KG1 (cell line): ENCODE results near the gene XPOT.

Source experiments
- DNase-seq: peaks from one replicate; lab custom pipeline; 2025; lab: John Stamatoyannopoulos, UW

The XPOT gene

DNA sequence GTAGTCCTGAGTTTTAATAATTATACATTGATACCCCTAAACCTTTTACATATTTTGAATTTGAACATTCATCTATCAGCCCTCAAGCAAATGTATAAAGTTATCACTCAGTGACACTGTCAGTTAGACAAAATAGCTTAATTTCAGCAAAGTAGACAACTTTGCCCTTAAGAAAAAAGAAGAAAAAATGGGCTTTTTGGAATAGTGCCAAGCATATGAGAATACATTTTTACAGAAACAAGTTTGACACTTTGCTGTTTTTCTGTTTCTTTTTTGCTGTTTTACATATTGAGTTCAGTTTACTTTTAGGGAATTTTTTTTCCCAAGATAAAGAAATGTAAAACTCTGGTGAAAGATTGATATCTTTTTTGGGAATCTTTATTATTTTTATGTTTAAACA, 62.0 kb downstream of the XPOT start:
- no peak for DNase-seq

DNA sequence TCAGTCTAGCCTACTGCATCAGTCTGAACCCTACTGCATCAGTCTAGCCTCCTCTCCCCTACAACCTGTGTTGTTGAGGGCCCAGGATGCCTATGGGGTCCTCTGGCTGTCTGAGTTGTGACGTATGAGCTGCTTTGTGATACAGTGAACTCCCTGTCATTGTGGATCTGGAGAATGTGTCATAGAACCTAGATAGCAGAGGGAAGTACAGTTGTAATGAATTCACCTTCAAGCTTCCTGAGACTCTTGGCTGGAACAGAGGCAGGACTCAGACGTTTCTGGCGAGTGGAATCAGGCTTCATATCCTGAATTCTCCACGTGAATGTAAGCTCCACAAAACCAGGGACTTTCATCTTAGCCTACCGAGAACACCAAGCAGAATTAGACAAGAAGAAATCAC, 64.8 kb downstream of the XPOT start:
- DNase-seq, result no peak

DNA sequence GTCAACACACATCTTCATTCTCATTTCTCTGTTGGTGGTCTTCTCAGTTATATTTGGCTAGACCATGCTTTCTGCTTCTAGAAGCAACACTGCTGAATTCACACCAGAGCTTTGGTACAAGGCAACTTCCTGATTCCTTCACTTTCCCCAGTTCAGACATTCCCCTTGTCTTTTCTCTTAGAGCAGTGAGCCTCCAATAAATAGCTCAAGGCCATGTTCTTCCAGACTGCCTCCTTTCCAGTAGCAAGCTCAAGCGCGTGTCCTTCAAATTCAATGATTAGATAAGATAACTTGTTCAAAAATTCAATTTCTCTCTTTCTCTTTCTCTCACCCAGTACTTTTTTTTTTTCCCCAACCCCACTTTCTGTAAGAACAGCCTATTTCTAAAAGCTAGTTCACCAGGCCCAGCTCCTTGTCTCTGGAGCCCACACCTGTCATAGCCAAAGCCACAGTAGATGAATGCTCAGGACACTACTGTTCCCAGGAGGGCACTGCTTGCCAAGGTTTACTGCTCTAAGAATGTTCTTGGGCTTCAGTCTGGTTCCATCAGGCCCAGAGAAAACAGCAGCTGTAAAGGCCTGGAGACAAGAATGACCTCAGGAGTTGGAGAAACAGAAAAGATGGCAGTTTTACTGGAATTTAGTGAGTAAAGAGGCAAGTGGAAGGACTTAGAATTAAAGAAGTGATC, 65.4 kb downstream of the XPOT start:
- no peak for DNase-seq

- no peak for DNase-seq
Measured at GRCh38 chr12:64470495-64470894, 66.3 kb downstream of the XPOT start.

GRCh38 chr12:64473176-64473575, 69.0 kb downstream of the XPOT start:
- no peak for DNase-seq

- no peak for DNase-seq
Measured at GRCh38 chr12:64475518-64475917, 71.3 kb downstream of the XPOT start.

DNA sequence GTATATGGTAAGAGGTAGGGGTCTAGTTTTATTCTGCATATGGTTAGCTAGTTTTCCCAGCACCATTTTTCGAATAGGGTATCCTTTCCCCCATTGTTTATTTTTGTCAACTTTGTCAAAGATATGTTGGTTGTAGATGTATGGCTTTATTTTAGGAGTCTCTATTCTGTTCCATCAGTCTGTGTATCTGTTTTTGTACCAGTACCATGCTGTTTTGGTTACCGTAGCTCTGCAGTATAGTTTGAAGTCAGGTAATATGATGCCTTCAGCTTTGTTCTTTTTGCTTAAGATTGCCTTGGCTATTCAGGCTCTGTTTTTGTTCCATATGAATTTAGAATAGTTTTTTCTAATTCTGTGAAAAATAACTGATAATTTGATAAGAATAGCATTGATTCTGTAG, 72.7 kb downstream of the XPOT start:
- DNase-seq, result no peak

GRCh38 chr12:64478661-64479060, 74.5 kb downstream of the XPOT start:
- DNase-seq, result no peak

GRCh38 chr12:64480148-64480547, 76.0 kb downstream of the XPOT start:
- DNase-seq, result no peak

DNA sequence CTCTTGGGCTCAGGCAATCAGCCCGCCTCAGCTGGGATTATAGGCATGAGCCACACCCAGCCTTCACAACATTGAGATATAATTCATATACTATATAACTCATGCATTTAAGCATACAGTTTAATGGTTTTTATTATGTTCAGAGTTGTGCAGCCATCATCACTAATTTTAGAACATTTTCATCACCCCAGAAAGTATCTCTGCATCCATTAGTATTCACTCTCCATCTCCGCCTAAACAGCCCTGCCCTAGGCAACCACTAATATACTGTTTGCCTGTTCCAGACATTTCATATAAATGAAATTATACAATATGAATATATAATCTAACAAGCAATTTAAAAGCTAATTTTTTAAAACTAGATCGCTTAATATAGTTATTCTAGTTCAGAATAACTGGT, 82.5 kb downstream of the XPOT start:
- DNase-seq, result no peak

GRCh38 chr12:64491718-64492117, 87.5 kb downstream of the XPOT start:
- no peak for DNase-seq

DNA sequence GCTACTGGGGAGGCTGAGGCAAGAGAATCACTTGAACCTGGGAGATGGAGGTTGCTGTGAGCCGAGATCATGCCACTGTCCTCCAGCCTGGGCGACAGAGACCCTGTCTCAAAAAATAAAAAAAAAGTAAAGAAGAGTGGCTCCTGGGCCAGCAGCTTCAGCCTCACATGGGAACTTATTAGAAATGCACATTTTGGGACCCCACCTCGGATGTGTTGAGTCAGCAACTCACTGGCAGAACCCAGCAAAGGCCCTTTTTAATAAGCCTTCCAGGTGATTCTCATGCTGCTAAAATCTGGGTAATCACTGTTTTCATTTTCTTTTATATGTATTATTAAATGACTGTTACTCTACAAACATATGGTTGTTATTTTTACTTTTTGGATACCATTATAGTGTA, 89.3 kb downstream of the XPOT start:
- no peak for DNase-seq

GRCh38 chr12:64494998-64495729, 91.0 kb downstream of the XPOT start:
- DNase-seq, result no peak

DNA sequence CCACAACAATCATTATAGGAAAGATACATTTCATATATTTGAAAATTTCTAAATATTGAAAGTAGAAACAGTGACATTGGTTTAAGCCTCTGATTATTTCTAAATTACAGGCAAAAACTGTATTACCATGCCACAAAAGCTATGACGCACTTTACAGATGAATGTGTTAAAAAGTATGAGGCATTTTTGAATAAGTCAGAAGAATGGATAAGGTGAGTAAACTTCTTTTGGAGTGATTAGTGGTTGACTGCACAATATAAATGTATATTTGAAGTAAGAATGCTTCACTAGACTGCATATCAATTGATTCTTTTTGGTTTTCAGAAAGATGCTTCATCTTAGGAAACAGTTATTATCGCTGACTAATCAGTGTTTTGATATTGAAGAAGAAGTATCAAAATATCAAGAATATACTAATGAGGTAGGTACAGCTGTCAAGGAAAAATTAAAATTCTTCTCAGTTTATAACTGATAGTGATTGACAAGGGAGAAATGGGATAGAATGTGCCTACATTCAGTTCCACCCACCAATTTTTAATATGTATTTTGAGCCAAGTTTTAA, 92.7 kb downstream of the XPOT start:
- DNase-seq, result no peak

DNA sequence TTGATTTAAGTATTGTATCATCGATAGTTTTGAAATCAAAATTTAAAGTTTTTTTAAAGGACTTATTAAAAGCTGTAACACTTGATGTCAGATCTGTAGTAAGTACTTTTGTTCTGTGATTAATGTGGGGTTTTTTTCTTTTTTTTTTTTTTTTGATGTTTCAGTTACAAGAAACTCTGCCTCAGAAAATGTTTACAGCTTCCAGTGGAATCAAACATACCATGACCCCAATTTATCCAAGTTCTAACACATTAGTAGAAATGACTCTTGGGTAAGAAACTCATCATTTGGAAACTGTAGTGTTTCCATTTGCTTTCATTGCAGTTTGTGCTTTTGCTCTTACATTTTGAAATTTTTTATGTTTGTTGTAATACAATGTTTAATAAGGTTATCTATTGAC, 93.3 kb downstream of the XPOT start:
- DNase-seq, result no peak

- DNase-seq, result no peak
Measured at GRCh38 chr12:64497903-64498302, 93.7 kb downstream of the XPOT start.

- no peak for DNase-seq
Measured at GRCh38 chr12:64500394-64500793, 96.2 kb downstream of the XPOT start.
